22Rv1 (cell line): ENCODE measurements around the gene TPST2.
"Not testable (repeated sequence)": the region's sequence is repeated elsewhere in the genome, so short reads cannot be mapped to it uniquely, and the experiment has no call there.

Experiments used
- CTCF ChIP-seq: fragments of 450-650 bp; IDR thresholded peaks from 2 replicates; pipeline ENCODE4 v1.5.1; 2017; ENCODE audit warnings: mild to moderate bottlenecking
- ZFX ChIP-seq: fragments of 450-650 bp; IDR thresholded peaks from 2 replicates; pipeline ENCODE4 v1.6.1; 2017; ENCODE audit warnings: antibody characterized with exemption, borderline replicate concordance

GRCh38 chr22:26613753-26614152 lies 23.8 kb upstream of the TPST2 start:
- not testable (repeated sequence) for TF ChIP-seq CTCF, ZFX
